Psoas muscle (tissue), 8 donors: Measurements from ENCODE around the gene ATXN10. TPM values are rescaled to one million over a fixed set of nuclear protein-coding genes. Genes with fewer than 3 reads are reported as not detected.
A peak's percentile ranks its signal among the peaks of the same experiment; 100 is the strongest.

Source experiments
- ATAC-seq, 4 donors: fragments of 200-7000 bp; cut with Tn5 transposase; one replicate each; pipeline ENCODE4 v1.9.1; 2020; ENCODE audit warnings: moderate library complexity in 3 of 4, mild to moderate bottlenecking in 2 of 4
- DNase-seq, 2 donors: peaks; one replicate each; pipeline ENCODE4 v3.0.0-alpha.2; 2020
- H3K27ac ChIP-seq: fragments of 200-600 bp; one replicate; pipeline ENCODE4 v1.8.0; 2022
- H3K27me3 ChIP-seq, 3 donors: fragments of 200-600 bp in 1 of 3; one replicate each; pipeline versions ENCODE4 v1.6.1 to v1.8.0; 2013 to 2022; ENCODE audit warnings: low read length in 2 of 3, mild to moderate bottlenecking in 2 of 3, moderate library complexity in 1 of 3; ENCODE audit not compliant: insufficient read depth in 3 of 3
- H3K36me3 ChIP-seq, 2 donors: fragments of 200-600 bp in 1 of 2; one replicate each; pipeline versions ENCODE4 v1.6.1 to v1.8.0; 2013 to 2022; ENCODE audit warnings: low read depth in 1 of 2, mild to moderate bottlenecking in 1 of 2, moderate library complexity in 1 of 2; ENCODE audit not compliant: insufficient read depth in 1 of 2
- H3K4me1 ChIP-seq: fragments of 200-600 bp; one replicate; pipeline ENCODE4 v1.8.0; 2022
- H3K4me3 ChIP-seq: fragments of 200-600 bp; one replicate; pipeline ENCODE4 v1.8.0; 2022; ENCODE audit warnings: mild to moderate bottlenecking
- H3K9me3 ChIP-seq: fragments of 200-600 bp; one replicate; pipeline ENCODE4 v1.8.0; 2022
- WGBS, 3 donors: extraction: QIAGEN DNeasy Blood & Tissue Kit; methylation state at CpG; one replicate each; pipeline versions ENCODE4 v1.1.6 to v1.1.7; 2013; 5-methylcytosine and 5-hydroxymethylcytosine counted together
- intact Hi-C, 2 donors: fragments of 100-400 bp; cut with DNase I; formaldehyde crosslinking; loops; one replicate each; pipeline versions ENCODE4 v1.11.0 to v1.14.2; 2022
- polyA plus RNA-seq, 3 donors: library from polyadenylated mRNA; stranded (reverse); fragments of 200-250 nt; gene quantifications; one replicate each; pipeline ENCODE4 v1.2.3, GENCODE V29; 2013
- total RNA-seq, 4 donors: library from RNA; stranded (reverse); fragmentation: NEBNext Ultra II Directional in 2 of 4; extraction: Animal tissue kit (Norgen Biotek cat#: 25700) in 2 of 4; gene quantifications; one replicate each; pipeline versions ENCODE4 v1.2.1 to v1.2.4, GENCODE V29; 2021 to 2023
- TF ChIP-seq, protein P1 (sequence below): fragments of 200-600 bp; IDR thresholded peaks from one replicate; pipeline ENCODE4 v1.8.0; 2022; ENCODE audit warnings: antibody characterized with exemption
- donor health status: healthy with polysubstance abuse.
- donor health status: DM: no; HTN: no; CAD: no; lungs with moderate emphysema.
- donor health status: Bipolar disorder and iron deficiency.
- donor health status: healthy.
- donor health status: DM: yes; HTN: yes; CAD: no.
- donor health status: DM: no; HTN: no; CAD: no.
- donor health status: DM: no; HTN: no; CAD: no.
- donor health status: DM: yes; HTN: yes; CAD: no.

ATXN10 gene
- total and polyA plus RNA-seq, 7 donors = 57.7 to 173 (median 115) TPM

DNA sequence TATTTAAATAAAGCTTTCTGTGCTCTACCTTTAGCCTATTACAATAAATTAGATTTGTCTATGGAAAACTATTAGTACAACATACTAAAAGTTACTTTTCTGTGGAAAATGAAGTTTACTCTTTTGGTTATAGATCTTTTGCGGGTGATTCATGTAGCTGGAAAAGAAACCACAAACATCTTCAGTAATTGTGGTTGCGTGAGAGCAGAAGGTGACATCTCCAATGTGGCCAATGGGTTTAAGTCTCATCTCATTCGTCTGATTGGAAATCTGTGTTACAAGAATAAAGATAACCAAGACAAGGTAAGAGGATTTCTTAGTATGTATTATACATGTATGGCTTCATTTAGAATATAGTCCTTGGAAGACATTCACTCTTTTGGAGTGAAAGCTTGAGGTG, 68.6 kb downstream of the ATXN10 start:
- peaks cover 12 to 62% of the 10 kb centered on the region in 2 donors for H3K36me3 ChIP-seq
- H3K4me3 ChIP-seq = no peak overlapping the region
- H3K4me1 ChIP-seq = peaks cover 19% of the 10 kb centered on the region
- DNase-seq (no peak), ATAC-seq (no peak)
- H3K9me3 ChIP-seq = no peaks in the 10 kb centered on the region
- TF ChIP-seq, protein P1, sequence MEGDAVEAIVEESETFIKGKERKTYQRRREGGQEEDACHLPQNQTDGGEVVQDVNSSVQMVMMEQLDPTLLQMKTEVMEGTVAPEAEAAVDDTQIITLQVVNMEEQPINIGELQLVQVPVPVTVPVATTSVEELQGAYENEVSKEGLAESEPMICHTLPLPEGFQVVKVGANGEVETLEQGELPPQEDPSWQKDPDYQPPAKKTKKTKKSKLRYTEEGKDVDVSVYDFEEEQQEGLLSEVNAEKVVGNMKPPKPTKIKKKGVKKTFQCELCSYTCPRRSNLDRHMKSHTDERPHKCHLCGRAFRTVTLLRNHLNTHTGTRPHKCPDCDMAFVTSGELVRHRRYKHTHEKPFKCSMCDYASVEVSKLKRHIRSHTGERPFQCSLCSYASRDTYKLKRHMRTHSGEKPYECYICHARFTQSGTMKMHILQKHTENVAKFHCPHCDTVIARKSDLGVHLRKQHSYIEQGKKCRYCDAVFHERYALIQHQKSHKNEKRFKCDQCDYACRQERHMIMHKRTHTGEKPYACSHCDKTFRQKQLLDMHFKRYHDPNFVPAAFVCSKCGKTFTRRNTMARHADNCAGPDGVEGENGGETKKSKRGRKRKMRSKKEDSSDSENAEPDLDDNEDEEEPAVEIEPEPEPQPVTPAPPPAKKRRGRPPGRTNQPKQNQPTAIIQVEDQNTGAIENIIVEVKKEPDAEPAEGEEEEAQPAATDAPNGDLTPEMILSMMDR = no peak
- no peak overlapping the region for H3K27ac ChIP-seq
- H3K27me3 ChIP-seq = no peaks in the 10 kb centered on the region
- WGBS, 3 donors = 95 to 98% (median 98%) methylated on average over 3 of the region's 3 CpGs
- intact Hi-C loops = no loop called here

DNA sequence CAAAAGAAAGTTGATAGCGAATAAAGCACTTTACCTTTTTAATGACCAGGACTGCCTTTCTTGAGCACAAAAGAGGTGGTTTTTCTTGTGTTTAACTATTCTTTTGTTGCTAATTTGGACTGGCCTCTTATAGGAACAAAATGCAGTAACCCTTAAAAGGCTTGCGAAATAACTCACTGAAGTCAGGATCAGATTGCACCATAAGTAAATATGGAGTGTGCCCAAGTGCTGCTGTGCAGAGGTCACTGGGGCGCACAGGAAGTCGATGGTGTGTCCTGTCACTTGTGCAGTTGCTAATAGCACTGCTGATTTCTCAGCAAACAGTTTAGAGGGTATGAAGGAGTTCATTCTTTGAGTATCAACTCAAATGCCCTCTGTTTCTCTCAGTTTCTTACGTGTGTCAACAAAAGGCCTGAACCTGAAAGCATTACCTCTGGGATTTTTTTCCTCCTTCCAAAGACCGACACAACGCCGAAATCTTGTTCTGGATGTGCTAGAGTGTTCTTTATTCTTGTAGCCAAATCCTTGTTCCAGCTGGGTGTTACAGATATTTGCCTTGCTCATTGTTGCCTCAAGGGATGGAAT, 71.3 kb downstream of the ATXN10 start:
- Histone ChIP-seq H3K27me3 (no peaks in the 10 kb centered on the region), H3K4me3 (no peak overlapping the region), H3K27ac (peak overlapping the region; percentile 74), H3K9me3 (no peaks in the 10 kb centered on the region), H3K36me3 (peaks cover 12 to 47% of the 10 kb centered on the region in 2 donors), H3K4me1 (peaks cover 19% of the 10 kb centered on the region)
- TF ChIP-seq, protein P1 = no peak
- DNase-seq (peak; percentile 44 to 67), ATAC-seq (peak; percentile 85 to 94 (median 92))
- 63 to 73% (median 66%) methylated on average over 8 of the region's 8 CpGs for WGBS, 3 donors
- intact Hi-C loops = no loop called here

DNA sequence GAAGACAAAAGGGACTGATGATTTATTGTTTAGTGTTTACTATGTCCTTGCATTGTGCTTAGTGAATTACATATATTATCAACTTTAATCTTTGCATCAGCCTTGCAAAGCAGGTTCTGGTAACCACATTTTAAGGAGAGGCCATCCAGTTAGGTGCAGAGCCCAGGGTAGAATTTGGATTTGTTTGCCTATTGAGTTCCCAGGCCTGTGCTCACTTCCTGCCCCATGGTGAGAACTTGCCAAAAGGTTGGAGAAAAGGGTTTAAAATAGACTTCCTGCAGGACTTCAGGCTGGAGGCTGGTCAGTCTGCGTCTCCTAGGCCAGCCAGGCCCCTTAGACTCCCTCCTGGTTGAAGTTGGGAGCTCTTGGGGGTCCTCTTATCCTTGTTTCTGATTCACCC, 72.1 kb downstream of the ATXN10 start:
- peaks cover 12 to 40% of the 10 kb centered on the region in 2 donors for H3K36me3 ChIP-seq
- TF ChIP-seq, protein P1 = no peak
- no peak for DNase-seq
- intact Hi-C loops = loop anchor here in 1 of 2 donors (2.0 kb wide), 1 partner anchor 41 kb away; no protein-coding TSS in a partner anchor
- H3K9me3 ChIP-seq = no peaks in the 10 kb centered on the region
- no peak overlapping the region for H3K4me3 ChIP-seq
- ATAC-seq = peak; percentile 42 to 71 (median 56)
- 53 to 74% (median 58%) methylated on average over 1 of the region's 1 CpG for WGBS, 3 donors
- H3K27ac ChIP-seq = peak overlapping the region; percentile 74
- H3K27me3 ChIP-seq = no peaks in the 10 kb centered on the region
- H3K4me1 ChIP-seq = peaks cover 19% of the 10 kb centered on the region

DNA sequence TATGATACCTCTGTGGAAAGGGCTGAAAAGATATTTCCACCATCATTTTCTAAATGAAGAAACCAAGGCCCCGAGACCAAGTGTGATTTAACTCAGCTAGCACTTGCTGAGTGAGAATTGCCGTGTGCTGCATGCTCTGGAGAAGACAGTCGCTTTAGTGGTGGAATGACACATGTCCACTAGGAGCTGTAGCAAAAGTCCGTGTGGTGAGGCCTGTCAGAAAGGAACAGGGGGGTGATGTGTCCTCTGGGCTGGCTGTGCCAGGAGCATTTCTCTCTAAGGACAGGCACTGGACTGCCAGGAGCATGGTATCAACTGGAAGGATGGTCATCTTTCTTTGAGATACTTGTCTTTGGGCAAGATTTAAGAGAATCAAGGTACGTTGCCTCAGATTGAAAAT, 72.8 kb downstream of the ATXN10 start:
- 67 to 77% (median 76%) methylated on average over 5 of the region's 5 CpGs for WGBS, 3 donors
- DNase-seq (no peak), ATAC-seq (peak in 2 of 4 donors; percentile 51 to 55)
- peaks cover 11 to 36% of the 10 kb centered on the region in 2 donors for H3K36me3 ChIP-seq
- H3K27me3 ChIP-seq = no peaks in the 10 kb centered on the region
- TF ChIP-seq, protein P1 = no peak
- no peak overlapping the region for H3K4me3 ChIP-seq
- intact Hi-C loops = loop anchor here in 1 of 2 donors (2.0 kb wide), 1 partner anchor 40 kb away; no protein-coding TSS in a partner anchor
- H3K27ac ChIP-seq = peak overlapping the region; percentile 74
- peaks cover 19% of the 10 kb centered on the region for H3K4me1 ChIP-seq
- H3K9me3 ChIP-seq = no peaks in the 10 kb centered on the region
